Lung (tissue), 12 donors: ENCODE measurements around the gene TUBB4B. TPM values are rescaled to one million over a fixed set of nuclear protein-coding genes. Genes with fewer than 3 reads are reported as not detected.

ENCODE experiments used
- ATAC-seq: fragments of 200-7000 bp; cut with Tn5 transposase; one replicate; pipeline ENCODE4 v1.9.1; 2020; ENCODE audit warnings: moderate number of reproducible peaks; ENCODE audit not compliant: insufficient read depth, low FRiP score
- DNase-seq, 3 donors: peaks; one replicate each; pipeline ENCODE4 v3.0.0-alpha.2; 2013 to 2017
- H3K27ac ChIP-seq, 2 donors: one replicate each; pipeline ENCODE4 v1.5.1; 2013; ENCODE audit warnings: mild to moderate bottlenecking in 2 of 2, moderate library complexity in 2 of 2, control low read depth in 1 of 2, inconsistent platforms in 1 of 2, low read depth in 1 of 2, low read length in 1 of 2
- H3K27me3 ChIP-seq, 3 donors: one replicate each; pipeline ENCODE4 v1.5.1; 2013; ENCODE audit warnings: low read length in 2 of 3; ENCODE audit not compliant: control insufficient read depth in 3 of 3, insufficient read depth in 3 of 3
- H3K36me3 ChIP-seq, 4 donors: one replicate each; pipeline ENCODE4 v1.5.1; 2013; ENCODE audit warnings: low read length in 4 of 4, mild to moderate bottlenecking in 1 of 4, moderate library complexity in 1 of 4; ENCODE audit not compliant: control insufficient read depth in 4 of 4, insufficient read depth in 4 of 4
- H3K4me1 ChIP-seq, 5 donors: one replicate each; pipeline ENCODE4 v1.5.1; 2013; ENCODE audit warnings: low read length in 5 of 5, mild to moderate bottlenecking in 2 of 5, moderate library complexity in 1 of 5; ENCODE audit not compliant: control insufficient read depth in 5 of 5, insufficient read depth in 5 of 5
- H3K4me3 ChIP-seq: one replicate; pipeline ENCODE4 v1.5.1; 2013; ENCODE audit warnings: mild to moderate bottlenecking, control low read depth, moderate library complexity
- H3K9ac ChIP-seq, 2 donors: one replicate each; pipeline ENCODE4 v1.5.1; 2013; ENCODE audit warnings: low read length in 2 of 2, control low read depth in 1 of 2; ENCODE audit not compliant: insufficient read depth in 1 of 2
- H3K9me3 ChIP-seq, 4 donors: one replicate each; pipeline ENCODE4 v1.5.1; 2013; ENCODE audit warnings: low read length in 3 of 4, mild to moderate bottlenecking in 1 of 4, moderate library complexity in 1 of 4; ENCODE audit not compliant: control insufficient read depth in 4 of 4, insufficient read depth in 3 of 4
- CTCF ChIP-seq: IDR thresholded peaks from 2 replicates; pipeline ENCODE4 v1.5.1; 2012; ENCODE audit warnings: mild to moderate bottlenecking; ENCODE audit errors: control extremely low read depth, extremely low read depth
- WGBS, 2 donors: extraction: QIAGEN DNeasy Blood & Tissue Kit; methylation state at CpG; one replicate each; pipeline ENCODE4 v1.1.7; 2013; 5-methylcytosine and 5-hydroxymethylcytosine counted together
- polyA plus RNA-seq, 2 donors: library from polyadenylated mRNA; stranded (reverse); fragments of 200-250 nt; gene quantifications; one replicate each; pipeline ENCODE4 v1.2.1, GENCODE V29; 2013
- total RNA-seq, 2 donors: library from RNA; depleted of rRNA in 1 of 2; stranded (reverse); fragments of >200 nt in 1 of 2; gene quantifications; one replicate each; pipeline ENCODE4 v1.2.1, GENCODE V29; 2014 to 2021
- donor health status: control.
- donor health status: control.
- donor health status: Bipolar disorder and iron deficiency.
- donor health status: healthy.
- donor health status: DM: yes; HTN: yes; CAD: no.

TUBB4B gene
- total and polyA plus RNA-seq, 4 donors: 163 to 505 (median 332) TPM

GRCh38 chr9:137230705-137231371 lies 10.2 kb upstream of the TUBB4B start, which contains the start of gene SLC34A3:
TSS of gene SLC34A3 (plus strand) at chr9:137230901. CDS start at chr9:137231703, 802 bp downstream.
- WGBS, 2 donors: 76 to 84% methylated on average over 14 of the region's 14 CpGs
- no peak within 1 kb of the TSS for H3K27ac ChIP-seq
- peaks cover 0 to 6% (median 0%) of the 10 kb centered on the region in 3 donors for H3K27me3 ChIP-seq
- H3K4me3 ChIP-seq: no peak within 1 kb of the TSS
- no peak for ATAC-seq
- DNase-seq: no peak
- H3K9me3 ChIP-seq: peaks cover 0 to 3% (median 0%) of the 10 kb centered on the region in 4 donors
- H3K36me3 ChIP-seq: no peaks in the 10 kb centered on the region
- peaks cover 0 to 4% (median under 1%) of the 10 kb centered on the region in 5 donors for H3K4me1 ChIP-seq
- no peak within 1 kb of the TSS for H3K9ac ChIP-seq
- no peak for TF ChIP-seq CTCF

GRCh38 chr9:137231372-137232039 lies 9.6 kb upstream of the TUBB4B start:
- no peak overlapping the region for H3K9ac ChIP-seq
- H3K4me3 ChIP-seq: no peak overlapping the region
- no peak for TF ChIP-seq CTCF
- H3K4me1 ChIP-seq: peaks cover 0 to 7% (median 6%) of the 10 kb centered on the region in 5 donors
- WGBS, 2 donors: 87 to 88% methylated on average over 23 of the region's 23 CpGs
- ATAC-seq: no peak
- DNase-seq: no peak
- H3K36me3 ChIP-seq: no peaks in the 10 kb centered on the region
- peaks cover 0 to 3% (median 0%) of the 10 kb centered on the region in 4 donors for H3K9me3 ChIP-seq
- H3K27me3 ChIP-seq: peaks cover 0 to 6% (median 0%) of the 10 kb centered on the region in 3 donors
- no peak overlapping the region for H3K27ac ChIP-seq

- Histone ChIP-seq H3K36me3 (no peaks in the 10 kb centered on the region), H3K9me3 (peaks cover 0 to 3% (median 0%) of the 10 kb centered on the region in 4 donors), H3K4me3 (no peak overlapping the region), H3K4me1 (peaks cover 0 to 13% (median 7%) of the 10 kb centered on the region in 5 donors), H3K27ac (no peak overlapping the region), H3K9ac (no peak overlapping the region), H3K27me3 (peaks cover 0 to 6% (median 0%) of the 10 kb centered on the region in 3 donors)
- ATAC-seq (no peak), DNase-seq (no peak)
- 69 to 85% methylated on average over 10 of the region's 10 CpGs for WGBS, 2 donors
- TF ChIP-seq CTCF: no peak
Measured at GRCh38 chr9:137232101-137232500, 9.0 kb upstream of the TUBB4B start.
